ENCODE results near the gene NKX1-1.

NKX1-1 gene

GRCh38 chr4:1358421-1359143 is 47.7 kb downstream of the NKX1-1 start:
- Histone ChIP-seq H3K36me3 (ENCODE audit: control insufficient read depth in 2 of 2, insufficient read depth in 2 of 2, low read length in 2 of 2) (peaks cover 11 to 24% of the 10 kb centered on the region in 2 donors), H3K9me3 (ENCODE audit: control insufficient read depth in 2 of 2, low read length in 2 of 2) (no peaks in the 10 kb centered on the region), H3K27ac (ENCODE audit: low read depth in 2 of 2, low read length in 2 of 2) (no peak overlapping the region), H3K4me3 (ENCODE audit: low read length in 2 of 2) (no peak overlapping the region), H3K4me1 (ENCODE audit: control insufficient read depth in 2 of 2, insufficient read depth in 2 of 2, low read length in 2 of 2) (no peaks in the 10 kb centered on the region), H3K27me3 (ENCODE audit: control insufficient read depth in 2 of 2, insufficient read depth in 2 of 2, low read length in 2 of 2) (no peaks in the 10 kb centered on the region), H3K9ac (ENCODE audit: low read depth in 1 of 2, low read length in 2 of 2) (no peak overlapping the region)

- no peaks in the 10 kb centered on the region for H3K27me3 ChIP-seq (ENCODE audit: control insufficient read depth in 2 of 2, insufficient read depth in 2 of 2, low read length in 2 of 2)
- H3K9me3 ChIP-seq (ENCODE audit: control insufficient read depth in 2 of 2, low read length in 2 of 2), result no peaks in the 10 kb centered on the region
- no peaks in the 10 kb centered on the region for H3K4me1 ChIP-seq (ENCODE audit: control insufficient read depth in 2 of 2, insufficient read depth in 2 of 2, low read length in 2 of 2)
- H3K4me3 ChIP-seq (ENCODE audit: low read length in 2 of 2), result no peak overlapping the region
- no peak overlapping the region for H3K27ac ChIP-seq (ENCODE audit: low read depth in 2 of 2, low read length in 2 of 2)
- H3K9ac ChIP-seq (ENCODE audit: low read depth in 1 of 2, low read length in 2 of 2), result no peak overlapping the region
- peaks cover 20 to 32% of the 10 kb centered on the region in 2 donors for H3K36me3 ChIP-seq (ENCODE audit: control insufficient read depth in 2 of 2, insufficient read depth in 2 of 2, low read length in 2 of 2)
Measured at GRCh38 chr4:1357356-1358248, 48.6 kb downstream of the NKX1-1 start.

- Histone ChIP-seq H3K9me3 (ENCODE audit: control insufficient read depth in 2 of 2, low read length in 2 of 2) (no peaks in the 10 kb centered on the region), H3K27ac (ENCODE audit: low read depth in 2 of 2, low read length in 2 of 2) (no peak overlapping the region), H3K36me3 (ENCODE audit: control insufficient read depth in 2 of 2, insufficient read depth in 2 of 2, low read length in 2 of 2) (peaks cover 25 to 36% of the 10 kb centered on the region in 2 donors), H3K27me3 (ENCODE audit: control insufficient read depth in 2 of 2, insufficient read depth in 2 of 2, low read length in 2 of 2) (no peaks in the 10 kb centered on the region), H3K9ac (ENCODE audit: low read depth in 1 of 2, low read length in 2 of 2) (no peak overlapping the region), H3K4me1 (ENCODE audit: control insufficient read depth in 2 of 2, insufficient read depth in 2 of 2, low read length in 2 of 2) (peaks cover 0 to 3% of the 10 kb centered on the region in 2 donors), H3K4me3 (ENCODE audit: low read length in 2 of 2) (no peak overlapping the region)
Measured at GRCh38 chr4:1356181-1356998, 49.9 kb downstream of the NKX1-1 start.

DNA sequence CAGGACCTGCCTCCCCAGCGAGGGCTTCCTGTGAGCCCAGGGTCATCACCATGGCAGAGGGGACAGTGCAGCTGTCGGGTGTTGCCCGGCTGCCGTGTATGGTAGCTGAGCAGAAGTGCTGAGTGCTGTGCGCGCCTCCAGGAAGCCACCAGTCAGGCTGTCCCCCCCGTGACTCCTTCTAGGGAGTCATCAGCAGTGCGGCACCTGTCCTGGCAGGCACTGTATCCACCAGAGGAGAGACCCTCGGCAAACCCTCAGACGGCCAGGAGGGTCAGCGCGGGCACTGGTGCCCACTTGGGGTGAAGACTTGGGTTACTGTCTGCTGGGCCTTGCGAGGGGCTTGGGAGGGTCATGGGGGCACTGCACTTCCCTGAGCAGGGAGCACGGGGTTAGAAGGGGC is 50.9 kb downstream of the NKX1-1 start:
- H3K27me3 ChIP-seq (ENCODE audit: control insufficient read depth in 2 of 2, insufficient read depth in 2 of 2, low read length in 2 of 2), result no peaks in the 10 kb centered on the region
- H3K4me1 ChIP-seq (ENCODE audit: control insufficient read depth in 2 of 2, insufficient read depth in 2 of 2, low read length in 2 of 2), result peaks cover 0 to 3% of the 10 kb centered on the region in 2 donors
- no peaks in the 10 kb centered on the region for H3K9me3 ChIP-seq (ENCODE audit: control insufficient read depth in 2 of 2, low read length in 2 of 2)
- H3K4me3 ChIP-seq (ENCODE audit: low read length in 2 of 2), result no peak overlapping the region
- H3K36me3 ChIP-seq (ENCODE audit: control insufficient read depth in 2 of 2, insufficient read depth in 2 of 2, low read length in 2 of 2), result peaks cover 25 to 38% of the 10 kb centered on the region in 2 donors
- H3K27ac ChIP-seq (ENCODE audit: low read depth in 2 of 2, low read length in 2 of 2), result no peak overlapping the region
- H3K9ac ChIP-seq (ENCODE audit: low read depth in 1 of 2, low read length in 2 of 2), result no peak overlapping the region

DNA sequence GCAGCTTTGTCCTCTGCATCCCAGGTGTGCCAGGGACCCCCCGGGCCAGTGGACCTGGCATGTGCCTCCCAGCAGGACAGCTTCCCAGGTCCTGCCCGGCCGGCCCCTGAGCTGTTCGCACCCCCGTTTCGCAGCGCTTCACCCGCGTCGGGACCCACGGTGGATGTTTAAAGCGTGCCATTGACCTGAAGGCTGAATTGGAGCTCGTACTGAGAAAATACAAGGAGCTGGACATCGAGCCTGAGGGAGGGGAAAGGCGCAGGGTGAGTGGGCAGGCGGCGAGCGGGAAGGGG is 51.3 kb downstream of the NKX1-1 start:
- H3K27ac ChIP-seq (ENCODE audit: low read depth in 2 of 2, low read length in 2 of 2), result no peak overlapping the region
- H3K4me1 ChIP-seq (ENCODE audit: control insufficient read depth in 2 of 2, insufficient read depth in 2 of 2, low read length in 2 of 2), result peaks cover 0 to 3% of the 10 kb centered on the region in 2 donors
- H3K36me3 ChIP-seq (ENCODE audit: control insufficient read depth in 2 of 2, insufficient read depth in 2 of 2, low read length in 2 of 2), result peaks cover 25 to 39% of the 10 kb centered on the region in 2 donors
- H3K9me3 ChIP-seq (ENCODE audit: control insufficient read depth in 2 of 2, low read length in 2 of 2), result no peaks in the 10 kb centered on the region
- H3K27me3 ChIP-seq (ENCODE audit: control insufficient read depth in 2 of 2, insufficient read depth in 2 of 2, low read length in 2 of 2), result no peaks in the 10 kb centered on the region
- H3K4me3 ChIP-seq (ENCODE audit: low read length in 2 of 2), result no peak overlapping the region
- H3K9ac ChIP-seq (ENCODE audit: low read depth in 1 of 2, low read length in 2 of 2), result no peak overlapping the region

DNA sequence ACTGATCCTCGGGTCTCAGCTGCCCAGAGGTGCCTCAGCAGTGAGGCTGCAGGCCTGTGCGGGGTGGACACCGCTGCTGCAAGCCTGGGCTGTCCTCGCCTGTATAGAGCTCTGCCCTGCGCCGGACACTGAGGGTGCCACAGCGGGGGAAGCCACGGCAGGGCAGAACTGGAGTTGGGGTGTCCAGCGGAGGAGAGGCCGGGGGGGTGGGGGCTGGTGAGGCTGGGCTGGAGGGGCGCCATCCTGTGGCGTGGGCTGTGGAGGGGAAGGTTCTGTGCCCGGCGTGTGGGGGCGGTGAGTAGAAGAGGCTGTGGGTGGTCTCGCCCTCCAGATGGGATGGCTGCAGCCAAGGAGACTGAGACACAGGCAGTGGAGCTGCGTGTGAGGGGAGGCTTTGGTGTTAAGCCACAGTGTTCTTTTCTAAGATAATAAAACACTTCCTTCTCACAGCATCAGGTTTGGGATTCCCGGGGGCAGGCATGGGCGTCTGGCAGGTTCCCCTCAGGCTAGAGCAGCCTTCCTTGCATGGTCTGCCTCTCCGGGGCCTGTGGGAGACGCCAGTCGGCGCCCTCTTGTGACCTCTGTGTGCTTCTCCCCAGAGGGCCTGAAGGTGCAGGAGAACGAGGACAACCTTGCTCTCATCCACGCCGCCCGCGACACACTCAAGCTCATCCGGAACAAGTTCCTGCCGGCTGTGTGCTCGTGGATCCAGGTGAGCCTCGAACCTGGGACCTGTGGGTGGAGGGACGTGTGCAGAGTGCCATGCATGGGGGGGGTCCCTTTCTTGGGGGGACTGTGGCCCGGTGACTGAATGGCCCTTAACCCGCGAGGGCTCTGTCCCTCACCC is 51.9 kb downstream of the NKX1-1 start:
- Histone ChIP-seq H3K27ac (ENCODE audit: low read depth in 2 of 2, low read length in 2 of 2) (no peak overlapping the region), H3K36me3 (ENCODE audit: control insufficient read depth in 2 of 2, insufficient read depth in 2 of 2, low read length in 2 of 2) (peaks cover 28 to 39% of the 10 kb centered on the region in 2 donors), H3K9ac (ENCODE audit: low read depth in 1 of 2, low read length in 2 of 2) (no peak overlapping the region), H3K27me3 (ENCODE audit: control insufficient read depth in 2 of 2, insufficient read depth in 2 of 2, low read length in 2 of 2) (no peaks in the 10 kb centered on the region), H3K4me1 (ENCODE audit: control insufficient read depth in 2 of 2, insufficient read depth in 2 of 2, low read length in 2 of 2) (peaks cover 3 to 4% of the 10 kb centered on the region in 2 donors), H3K4me3 (ENCODE audit: low read length in 2 of 2) (no peak overlapping the region), H3K9me3 (ENCODE audit: control insufficient read depth in 2 of 2, low read length in 2 of 2) (no peaks in the 10 kb centered on the region)

DNA sequence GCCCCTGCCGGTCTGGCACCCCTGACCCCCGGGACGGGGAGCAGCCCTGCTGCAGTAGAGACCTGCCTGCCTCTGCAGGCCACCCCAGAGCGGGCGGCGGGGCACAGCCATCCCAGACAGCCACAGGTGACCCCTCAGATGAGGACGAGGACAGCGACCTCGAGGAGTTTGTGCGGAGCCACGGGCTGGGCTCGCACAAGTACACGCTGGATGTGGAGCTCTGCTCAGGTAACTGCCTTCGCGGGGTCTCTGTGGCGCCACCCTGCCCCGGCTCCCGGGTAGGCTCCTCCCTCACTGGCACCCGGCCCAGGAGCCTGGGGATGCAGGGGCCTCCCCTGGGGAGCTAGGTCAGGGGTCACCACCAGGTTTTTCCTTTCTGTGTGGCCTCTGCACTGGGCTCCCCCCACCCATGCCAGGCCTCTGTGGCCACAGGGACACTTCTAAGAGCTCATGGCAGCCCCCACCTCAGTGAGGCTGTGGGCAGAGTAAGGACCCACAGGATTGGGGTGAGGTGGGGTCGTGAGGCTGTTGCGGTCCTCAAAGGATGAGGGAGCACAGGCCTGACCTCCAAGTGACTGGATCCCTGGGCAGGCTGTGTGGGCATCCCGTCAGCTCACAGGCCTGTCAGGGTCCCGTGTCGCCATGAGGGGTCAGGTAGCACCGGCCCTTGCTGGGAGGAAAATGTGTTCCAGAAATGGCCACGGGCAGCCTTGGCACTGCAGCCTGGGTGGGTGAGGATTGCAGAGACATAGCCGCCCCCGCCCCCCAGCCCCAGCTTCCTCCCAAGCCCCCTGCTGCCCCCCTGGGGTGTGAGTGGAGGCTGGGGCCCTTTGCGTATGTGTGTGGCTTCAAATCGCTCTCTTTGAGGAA is 52.8 kb downstream of the NKX1-1 start:
- H3K4me3 ChIP-seq (ENCODE audit: low read length in 2 of 2), result no peak overlapping the region
- no peaks in the 10 kb centered on the region for H3K9me3 ChIP-seq (ENCODE audit: control insufficient read depth in 2 of 2, low read length in 2 of 2)
- H3K27ac ChIP-seq (ENCODE audit: low read depth in 2 of 2, low read length in 2 of 2), result no peak overlapping the region
- H3K9ac ChIP-seq (ENCODE audit: low read depth in 1 of 2, low read length in 2 of 2), result no peak overlapping the region
- no peaks in the 10 kb centered on the region for H3K27me3 ChIP-seq (ENCODE audit: control insufficient read depth in 2 of 2, insufficient read depth in 2 of 2, low read length in 2 of 2)
- H3K4me1 ChIP-seq (ENCODE audit: control insufficient read depth in 2 of 2, insufficient read depth in 2 of 2, low read length in 2 of 2), result peaks cover 7 to 12% of the 10 kb centered on the region in 2 donors
- H3K36me3 ChIP-seq (ENCODE audit: control insufficient read depth in 2 of 2, insufficient read depth in 2 of 2, low read length in 2 of 2), result peaks cover 25 to 36% of the 10 kb centered on the region in 2 donors
